Measurements from ENCODE around the gene LITAF. TPM values are rescaled to one million over a fixed set of nuclear protein-coding genes. Genes with fewer than 3 reads are reported as not detected.

Gene LITAF
- total RNA-seq, 1 donor from 2014 or later = 242 TPM

DNA sequence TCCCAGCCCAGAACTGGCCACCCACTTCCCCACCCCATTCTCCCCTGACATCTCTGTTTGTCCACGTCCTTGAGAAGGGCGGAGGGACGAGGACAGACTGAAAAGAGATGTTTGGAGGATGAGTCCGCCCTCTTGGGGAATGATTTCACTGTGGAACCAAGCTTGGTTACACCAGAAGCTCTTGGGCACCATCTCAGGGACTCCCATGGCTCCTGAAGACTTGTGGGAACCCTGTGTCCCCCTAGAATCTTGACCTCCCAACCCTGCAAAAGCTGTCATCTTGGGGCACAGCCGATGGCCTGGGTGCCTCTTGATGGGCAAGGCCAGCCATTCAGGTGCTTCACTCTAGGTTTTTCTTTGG lies 25.9 kb upstream of the LITAF start:
- peaks cover 36% of the 10 kb centered on the region for H3K4me1 ChIP-seq
- no peaks in the 10 kb centered on the region for H3K27me3 ChIP-seq
- no peak for ATAC-seq
- no peaks in the 10 kb centered on the region for H3K9me3 ChIP-seq
- no peaks in the 10 kb centered on the region for H3K36me3 ChIP-seq
- DNase-seq = no peak
- TF ChIP-seq, protein P1, sequence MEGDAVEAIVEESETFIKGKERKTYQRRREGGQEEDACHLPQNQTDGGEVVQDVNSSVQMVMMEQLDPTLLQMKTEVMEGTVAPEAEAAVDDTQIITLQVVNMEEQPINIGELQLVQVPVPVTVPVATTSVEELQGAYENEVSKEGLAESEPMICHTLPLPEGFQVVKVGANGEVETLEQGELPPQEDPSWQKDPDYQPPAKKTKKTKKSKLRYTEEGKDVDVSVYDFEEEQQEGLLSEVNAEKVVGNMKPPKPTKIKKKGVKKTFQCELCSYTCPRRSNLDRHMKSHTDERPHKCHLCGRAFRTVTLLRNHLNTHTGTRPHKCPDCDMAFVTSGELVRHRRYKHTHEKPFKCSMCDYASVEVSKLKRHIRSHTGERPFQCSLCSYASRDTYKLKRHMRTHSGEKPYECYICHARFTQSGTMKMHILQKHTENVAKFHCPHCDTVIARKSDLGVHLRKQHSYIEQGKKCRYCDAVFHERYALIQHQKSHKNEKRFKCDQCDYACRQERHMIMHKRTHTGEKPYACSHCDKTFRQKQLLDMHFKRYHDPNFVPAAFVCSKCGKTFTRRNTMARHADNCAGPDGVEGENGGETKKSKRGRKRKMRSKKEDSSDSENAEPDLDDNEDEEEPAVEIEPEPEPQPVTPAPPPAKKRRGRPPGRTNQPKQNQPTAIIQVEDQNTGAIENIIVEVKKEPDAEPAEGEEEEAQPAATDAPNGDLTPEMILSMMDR (IDR thresholded peaks at IDR 0.05) = no peak
- intact Hi-C loops (cut with DNase I) = no loop called here
- no peak overlapping the region for H3K4me3 ChIP-seq
- peak overlapping the region; percentile 78 for H3K27ac ChIP-seq

DNA sequence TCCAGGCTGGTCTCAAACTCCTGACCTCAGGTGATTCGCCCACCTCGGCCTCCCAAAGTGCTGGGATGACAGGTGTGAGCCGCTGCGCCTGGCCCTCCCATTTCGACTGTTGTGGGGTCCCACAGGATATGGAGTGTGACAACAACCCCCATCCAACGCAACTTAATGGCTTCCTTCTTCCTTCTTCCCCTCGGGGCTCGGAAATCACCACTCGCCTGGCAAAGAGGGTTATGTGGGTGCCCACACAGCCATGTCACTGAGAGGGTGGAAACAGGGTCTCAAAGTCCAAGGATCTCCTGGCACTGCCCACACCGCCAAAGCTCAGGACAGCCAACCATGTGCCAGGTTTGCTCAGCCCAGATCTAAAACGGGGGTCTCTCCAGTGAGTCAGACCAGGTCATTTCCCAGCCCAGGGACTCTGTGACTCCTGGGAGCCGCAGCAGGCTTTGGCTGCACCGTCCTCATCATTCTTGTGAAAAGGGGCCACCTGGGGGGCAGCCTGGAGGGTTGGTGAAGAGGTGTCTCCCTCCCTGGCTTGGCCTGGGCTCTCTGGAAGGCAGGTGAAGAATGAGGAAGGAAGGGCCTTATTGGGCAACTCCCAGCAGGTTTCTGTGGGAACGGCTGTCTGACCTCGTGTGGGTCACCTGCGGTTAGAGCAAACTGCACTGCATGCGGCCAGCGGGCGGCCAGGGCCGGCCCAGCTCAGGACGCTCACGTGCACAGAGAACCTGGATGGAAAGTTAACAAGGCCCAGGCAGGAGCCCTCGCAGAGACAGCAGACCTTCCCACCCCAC lies 25.3 kb upstream of the LITAF start:
- peak; percentile 86 for ATAC-seq
- Histone ChIP-seq H3K4me1 (peaks cover 36% of the 10 kb centered on the region), H3K27ac (peak overlapping the region; percentile 78), H3K4me3 (no peak overlapping the region), H3K9me3 (no peaks in the 10 kb centered on the region), H3K27me3 (no peaks in the 10 kb centered on the region), H3K36me3 (no peaks in the 10 kb centered on the region)
- peak; percentile 90 for DNase-seq
- TF ChIP-seq, protein P1 (IDR thresholded peaks at IDR 0.05) = no peak
- intact Hi-C loops (cut with DNase I) = no loop called here

DNA sequence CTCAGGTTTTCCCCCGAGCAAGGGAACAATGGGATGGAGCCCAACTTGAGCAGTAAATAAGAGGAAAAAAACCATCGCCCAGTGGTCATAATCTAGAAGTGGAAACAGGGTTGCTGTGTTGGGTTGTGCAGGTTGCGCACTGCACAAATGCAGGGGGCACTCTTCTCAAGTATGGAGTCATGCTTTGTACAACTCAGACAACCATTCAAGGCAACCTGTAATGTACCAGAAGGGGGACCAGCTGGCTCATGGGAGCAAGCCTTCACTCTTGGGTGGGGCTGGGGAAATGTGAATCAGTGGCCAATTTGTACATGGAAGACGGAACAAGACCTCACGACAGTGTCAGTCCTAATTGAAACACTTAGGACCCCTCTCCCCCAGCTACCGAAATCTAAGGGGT lies 23.9 kb upstream of the LITAF start:
- TF ChIP-seq, protein P1 (IDR thresholded peaks at IDR 0.05) = no peak
- Histone ChIP-seq H3K27me3 (no peaks in the 10 kb centered on the region), H3K27ac (no peak overlapping the region), H3K9me3 (no peaks in the 10 kb centered on the region), H3K4me1 (peaks cover 36% of the 10 kb centered on the region), H3K4me3 (no peak overlapping the region), H3K36me3 (no peaks in the 10 kb centered on the region)
- intact Hi-C loops (cut with DNase I) = no loop called here
- ATAC-seq (no peak), DNase-seq (no peak)

DNA sequence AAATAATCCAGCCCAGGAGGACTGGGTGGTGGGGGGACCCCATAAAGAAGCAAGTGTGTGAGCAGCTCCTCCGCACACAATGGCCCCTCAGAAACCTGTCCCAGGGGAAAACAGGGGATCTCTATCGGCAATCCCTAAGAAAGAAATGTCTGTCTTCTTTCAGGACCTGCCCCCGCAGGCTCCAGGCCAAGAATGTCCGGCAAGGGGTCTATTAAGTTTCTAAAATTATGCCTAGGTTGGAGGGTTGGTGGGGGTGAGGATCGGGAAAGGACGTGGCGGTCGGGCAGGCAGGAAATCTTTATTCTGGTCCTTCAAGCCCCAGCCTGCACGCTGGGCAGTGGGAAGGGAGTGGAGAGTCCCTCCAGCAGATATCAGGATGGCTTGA lies 23.4 kb upstream of the LITAF start:
- TF ChIP-seq, protein P1 (IDR thresholded peaks at IDR 0.05) = no peak
- Histone ChIP-seq H3K4me3 (no peak overlapping the region), H3K4me1 (peaks cover 40% of the 10 kb centered on the region), H3K36me3 (no peaks in the 10 kb centered on the region), H3K27ac (no peak overlapping the region), H3K27me3 (no peaks in the 10 kb centered on the region), H3K9me3 (no peaks in the 10 kb centered on the region)
- intact Hi-C loops (cut with DNase I) = no loop called here
- DNase-seq (no peak), ATAC-seq (no peak)

DNA sequence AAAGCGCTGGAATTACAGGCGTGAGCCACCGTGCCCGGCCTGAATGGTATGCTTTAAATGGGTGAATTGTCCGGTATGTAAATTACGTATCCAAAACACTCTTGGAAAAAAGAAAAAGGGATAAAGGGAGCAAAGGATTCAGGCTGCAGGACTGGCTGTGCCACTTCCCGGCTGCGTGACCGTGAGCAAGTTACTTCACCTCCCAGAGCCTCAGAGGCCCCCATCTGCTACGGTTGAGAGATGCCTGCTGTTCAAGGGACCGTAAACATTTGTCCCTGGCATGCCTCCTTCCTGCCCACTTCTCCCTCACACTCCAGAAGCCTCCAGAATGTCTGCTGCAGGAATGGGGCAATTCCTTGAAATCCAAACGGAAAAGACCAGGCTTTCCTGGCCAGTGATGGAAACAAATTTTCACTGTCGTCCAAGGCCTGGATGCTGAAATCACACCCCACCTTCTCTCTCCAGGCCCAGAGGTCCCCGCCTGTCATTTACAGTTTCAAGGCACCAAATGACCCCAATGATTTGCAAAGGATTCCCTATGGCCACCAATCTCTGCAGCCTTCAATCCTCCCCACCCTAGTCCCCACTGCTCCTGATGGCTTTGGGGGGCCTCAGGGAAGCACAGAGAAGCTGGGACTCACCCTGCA lies 22.9 kb upstream of the LITAF start:
- Histone ChIP-seq H3K27ac (no peak overlapping the region), H3K9me3 (no peaks in the 10 kb centered on the region), H3K36me3 (no peaks in the 10 kb centered on the region), H3K4me3 (no peak overlapping the region), H3K4me1 (peaks cover 43% of the 10 kb centered on the region), H3K27me3 (no peaks in the 10 kb centered on the region)
- TF ChIP-seq, protein P1 (IDR thresholded peaks at IDR 0.05) = no peak
- ATAC-seq (no peak), DNase-seq (no peak)
- intact Hi-C loops (cut with DNase I) = no loop called here

Measured in upper lobe of right lung (tissue), 1 donor.